Activated CD4-positive, CD25-positive, alpha-beta regulatory T cell treated with anti-CD3 and anti-CD28 coated beads, Interleukin-2, amount 50 U/mL, for 24 hours (primary cell): ENCODE results near the gene ZNFX1.
"Not testable (repeated sequence)": the region's sequence is repeated elsewhere in the genome, so short reads cannot be mapped to it uniquely, and the experiment has no call there.

Experiments
- ATAC-seq, 2 donors: fragments of 150-1000 bp; cut with Tn5 transposase; one replicate each; pipeline ENCODE4 v1.10.0; 2021; ENCODE audit warnings: mild to moderate bottlenecking in 1 of 2, moderate library complexity in 1 of 2

ZNFX1 gene

DNA sequence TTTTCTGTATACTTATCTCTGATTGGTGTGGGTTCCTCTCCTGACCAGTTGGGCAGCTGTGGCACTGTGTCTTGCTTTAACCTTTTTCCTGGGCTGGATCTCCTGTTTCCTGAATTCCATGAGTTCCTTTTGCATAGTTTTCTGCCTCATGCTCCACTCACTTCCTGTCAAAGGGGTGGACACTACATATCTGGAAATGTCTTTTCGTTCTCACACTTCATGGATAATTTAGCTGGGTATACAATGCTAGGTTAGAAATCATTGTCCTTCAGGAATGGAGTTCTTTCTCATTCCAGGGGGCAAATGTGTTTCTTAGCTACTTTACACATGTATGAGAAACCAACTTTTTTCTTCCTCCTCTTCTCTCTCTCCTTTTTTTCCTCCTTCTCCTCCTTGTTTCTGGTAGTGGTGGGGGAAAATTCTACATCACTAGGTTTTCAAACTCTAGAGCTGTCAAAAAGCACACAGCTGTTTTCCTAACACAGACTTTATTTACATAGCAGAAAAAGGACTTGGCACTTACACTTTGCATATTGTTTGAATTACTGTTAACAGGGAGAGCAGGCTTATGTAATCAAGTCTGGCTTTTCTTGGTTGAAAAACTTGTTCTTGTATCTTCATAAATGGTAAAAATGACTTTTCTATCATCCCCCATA lies 67.6 kb downstream of the ZNFX1 start:
- no peak for ATAC-seq

DNA sequence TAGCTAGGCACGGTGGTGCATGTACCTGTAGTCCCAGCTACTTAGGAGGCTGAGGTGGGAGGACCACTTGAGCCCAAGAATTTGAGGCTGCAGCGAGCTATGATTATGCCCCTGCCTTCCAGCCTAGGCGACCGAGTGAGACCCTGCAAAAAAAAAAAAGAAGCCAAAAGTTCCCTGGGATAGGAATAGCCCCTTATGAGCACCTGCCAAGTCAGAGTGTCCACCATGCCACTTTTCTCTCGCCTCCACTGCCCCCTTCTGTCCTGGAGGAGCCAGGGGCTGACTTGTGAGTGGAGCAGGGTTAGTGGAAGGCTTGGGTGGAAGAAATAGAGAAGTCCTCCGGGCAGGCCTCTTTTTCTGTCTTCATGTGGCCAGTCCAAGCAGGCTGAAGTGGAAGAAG lies 70.8 kb downstream of the ZNFX1 start:
- ATAC-seq = no peak

DNA sequence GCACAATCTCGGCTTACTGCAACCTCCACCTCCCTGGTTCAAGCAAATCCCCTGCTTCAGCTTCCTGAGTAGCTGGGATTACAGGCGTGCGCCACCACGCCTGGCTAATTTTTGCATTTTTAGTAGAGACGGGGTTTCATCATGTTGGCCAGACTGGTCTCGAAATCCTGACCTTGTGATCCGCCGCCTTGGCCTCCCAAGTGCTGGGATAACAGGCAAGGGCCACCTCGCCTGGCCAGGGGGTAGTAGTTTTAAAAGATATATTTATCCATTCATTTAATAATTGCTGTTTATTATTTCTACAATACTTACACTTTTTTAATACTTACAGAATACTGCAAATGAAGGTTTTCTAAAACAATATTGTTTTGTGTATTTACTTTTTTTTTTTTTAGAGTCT lies 74.1 kb downstream of the ZNFX1 start:
- no peak for ATAC-seq

DNA sequence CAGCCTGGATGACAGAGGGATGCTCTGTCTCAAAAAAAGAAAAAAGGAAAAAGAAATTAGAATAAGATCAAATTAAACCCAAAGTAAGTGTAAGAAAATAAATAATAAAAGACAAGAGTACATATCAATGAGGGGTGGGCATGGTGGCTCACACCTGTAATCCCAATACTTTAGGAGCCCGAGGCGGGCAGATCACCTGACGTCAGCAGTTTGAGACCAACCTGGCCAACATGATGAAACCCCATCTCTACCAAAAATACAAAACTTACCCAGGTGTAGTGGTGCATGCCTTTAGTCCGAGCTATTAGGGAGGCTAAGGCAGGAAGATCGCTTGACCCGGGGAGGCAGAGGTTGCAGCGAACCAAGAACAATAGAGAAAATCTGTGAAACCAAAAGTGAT lies 74.8 kb downstream of the ZNFX1 start:
- no peak for ATAC-seq

DNA sequence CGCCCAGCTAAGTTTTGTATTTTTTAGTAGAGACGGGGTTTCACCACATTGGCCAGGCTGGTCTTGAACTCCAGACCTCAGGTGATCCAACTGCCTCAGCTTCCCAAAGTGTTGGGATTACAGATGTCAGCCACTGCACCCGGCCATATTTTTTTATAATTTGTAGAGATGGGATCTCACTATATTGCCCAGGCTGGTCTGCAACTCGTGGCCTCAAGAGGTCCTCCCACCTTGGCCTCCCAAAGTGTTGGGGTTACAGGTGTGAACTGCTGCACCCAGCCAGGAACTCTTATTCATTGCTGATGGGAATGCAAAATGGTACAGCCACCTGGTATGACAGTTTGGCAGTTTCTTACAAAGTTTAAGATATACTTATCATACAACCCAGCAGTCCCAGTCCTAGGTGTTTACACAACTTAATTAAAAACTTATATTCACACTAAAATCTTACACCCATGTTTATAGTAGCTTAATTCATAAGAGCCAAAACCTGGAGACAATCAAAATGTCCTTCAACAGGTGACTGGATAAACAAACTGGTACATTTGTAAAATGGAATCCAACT lies 78.0 kb downstream of the ZNFX1 start:
- ATAC-seq = no peak

DNA sequence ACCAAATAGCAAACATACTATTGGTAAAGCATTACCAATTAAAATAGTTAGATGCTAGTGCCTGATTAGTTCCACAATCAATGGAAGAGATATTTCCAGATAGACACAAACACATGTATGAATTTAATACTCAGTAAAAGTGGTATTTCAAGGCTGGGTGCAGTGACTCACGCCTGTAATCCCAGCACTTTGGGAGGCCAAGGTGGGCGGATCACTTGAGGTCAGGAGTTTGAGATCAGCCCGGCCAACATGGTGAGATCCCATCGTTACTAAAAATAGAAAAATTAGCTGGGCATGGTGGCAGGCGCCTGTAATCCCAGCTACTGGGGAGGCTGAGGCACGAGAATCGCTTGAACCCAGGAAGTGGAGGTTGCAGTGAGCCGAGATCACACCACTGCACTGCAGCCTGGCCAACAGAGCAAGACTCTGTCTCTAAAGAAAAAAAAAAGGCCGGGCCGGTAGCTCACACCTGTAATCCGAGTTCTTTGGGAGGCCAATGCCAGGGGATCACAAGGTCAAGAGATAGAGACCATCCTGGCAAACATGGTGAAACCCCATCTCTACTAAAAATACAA lies 84.8 kb downstream of the ZNFX1 start:
- ATAC-seq = not testable (repeated sequence)
